ENCODE data around the gene TBX1. TPM values are rescaled to one million over a fixed set of nuclear protein-coding genes. Genes with fewer than 3 reads are reported as not detected.

The TBX1 gene
- total RNA-seq, 2 donors from 2014 or later: 11.0 to 20.2 TPM

- no peaks in the 10 kb centered on the region for H3K9me3 ChIP-seq
- 49% methylated on average over 13 of the region's 13 CpGs for WGBS
- intact Hi-C loops (cut with DNase I): no loop called here
- no peak for DNase-seq (ENCODE audit: low spot score)
- no peaks in the 10 kb centered on the region for H3K27me3 ChIP-seq (replicated peaks; ENCODE audit: insufficient read depth)
- no peaks in the 10 kb centered on the region for H3K4me1 ChIP-seq (replicated peaks)
- no peaks in the 10 kb centered on the region for H3K36me3 ChIP-seq
- TF ChIP-seq POLR2A (IDR thresholded peaks at IDR 0.05) (no peak), POLR2AphosphoS5 (IDR thresholded peaks at IDR 0.05) (no peak), CTCF (IDR thresholded peaks at IDR 0.05) (no peak)
- H3K4me3 ChIP-seq: no peak overlapping the region
- no peak overlapping the region for H3K27ac ChIP-seq
Measured at GRCh38 chr22:19779685-19780268, 19.2 kb downstream of the TBX1 start.

- no peak overlapping the region for H3K4me3 ChIP-seq
- WGBS: 94% methylated on average over 1 of the region's 1 CpG
- TF ChIP-seq POLR2AphosphoS5 (IDR thresholded peaks at IDR 0.05) (no peak), POLR2A (IDR thresholded peaks at IDR 0.05) (no peak), CTCF (IDR thresholded peaks at IDR 0.05) (no peak)
- no peaks in the 10 kb centered on the region for H3K4me1 ChIP-seq (replicated peaks)
- H3K9me3 ChIP-seq: no peaks in the 10 kb centered on the region
- H3K27me3 ChIP-seq (replicated peaks; ENCODE audit: insufficient read depth): no peaks in the 10 kb centered on the region
- no peaks in the 10 kb centered on the region for H3K36me3 ChIP-seq
- intact Hi-C loops (cut with DNase I): no loop called here
- DNase-seq (ENCODE audit: low spot score): no peak
- H3K27ac ChIP-seq: no peak overlapping the region
Measured at GRCh38 chr22:19782533-19782932, 22.0 kb downstream of the TBX1 start.

GRCh38 chr22:19783586-19784383 lies 23.2 kb downstream of the TBX1 start:
- DNase-seq (ENCODE audit: low spot score): no peak
- H3K27me3 ChIP-seq (replicated peaks; ENCODE audit: insufficient read depth): no peaks in the 10 kb centered on the region
- H3K36me3 ChIP-seq: no peaks in the 10 kb centered on the region
- intact Hi-C loops (cut with DNase I): no loop called here
- H3K27ac ChIP-seq: no peak overlapping the region
- H3K4me1 ChIP-seq (replicated peaks): no peaks in the 10 kb centered on the region
- WGBS: 68% methylated on average over 22 of the region's 24 CpGs
- TF ChIP-seq CTCF (IDR thresholded peaks at IDR 0.05): no peak
- no peak for TF ChIP-seq POLR2A (IDR thresholded peaks at IDR 0.05)
- TF ChIP-seq POLR2AphosphoS5 (IDR thresholded peaks at IDR 0.05): no peak
- no peak overlapping the region for H3K4me3 ChIP-seq
- H3K9me3 ChIP-seq: no peaks in the 10 kb centered on the region

- intact Hi-C loops (cut with DNase I): no loop called here
- no peaks in the 10 kb centered on the region for H3K9me3 ChIP-seq
- no peaks in the 10 kb centered on the region for H3K36me3 ChIP-seq
- 89% methylated on average over 29 of the region's 33 CpGs for WGBS
- H3K4me3 ChIP-seq: no peak overlapping the region
- DNase-seq (ENCODE audit: low spot score): no peak
- H3K27ac ChIP-seq: no peak overlapping the region
- H3K27me3 ChIP-seq (replicated peaks; ENCODE audit: insufficient read depth): no peaks in the 10 kb centered on the region
- no peak for TF ChIP-seq POLR2AphosphoS5 (IDR thresholded peaks at IDR 0.05)
- no peak for TF ChIP-seq POLR2A (IDR thresholded peaks at IDR 0.05)
- no peak for TF ChIP-seq CTCF (IDR thresholded peaks at IDR 0.05)
- H3K4me1 ChIP-seq (replicated peaks): no peaks in the 10 kb centered on the region
Measured at GRCh38 chr22:19784384-19785175, 24.0 kb downstream of the TBX1 start.

Data from prostate gland (tissue), 2 donors.